Sigmoid colon (tissue), 4 donors: Measurements from ENCODE around the gene TMEM125.

ENCODE experiments used
- CTCF ChIP-seq, 4 experiments: fragments of 450-650 bp in 3 of 4; fragments of 200-600 bp in 1 of 4; IDR thresholded peaks; one replicate each; pipeline ENCODE4 v1.5.1; 2016 to 2019; ENCODE audit warnings: antibody characterized with exemption in 4 of 4, mild to moderate bottlenecking in 3 of 4, moderate library complexity in 2 of 4
- EP300 ChIP-seq, 4 donors: sonication (generic); formaldehyde crosslinking; IDR thresholded peaks; one replicate each; pipeline ENCODE4 v1.6.1; 2017; ENCODE audit warnings: antibody characterized with exemption in 4 of 4
- POLR2A ChIP-seq, 2 donors: fragments of 450-650 bp; IDR thresholded peaks; one replicate each; pipeline ENCODE4 v1.6.1; 2016; ENCODE audit warnings: antibody characterized with exemption in 2 of 2, mild to moderate bottlenecking in 2 of 2, moderate library complexity in 2 of 2
- POLR2AphosphoS5 ChIP-seq, 4 donors: sonication (generic); formaldehyde crosslinking; IDR thresholded peaks; one replicate each; pipeline ENCODE4 v1.6.1; 2017; ENCODE audit warnings: antibody characterized with exemption in 4 of 4

DNA sequence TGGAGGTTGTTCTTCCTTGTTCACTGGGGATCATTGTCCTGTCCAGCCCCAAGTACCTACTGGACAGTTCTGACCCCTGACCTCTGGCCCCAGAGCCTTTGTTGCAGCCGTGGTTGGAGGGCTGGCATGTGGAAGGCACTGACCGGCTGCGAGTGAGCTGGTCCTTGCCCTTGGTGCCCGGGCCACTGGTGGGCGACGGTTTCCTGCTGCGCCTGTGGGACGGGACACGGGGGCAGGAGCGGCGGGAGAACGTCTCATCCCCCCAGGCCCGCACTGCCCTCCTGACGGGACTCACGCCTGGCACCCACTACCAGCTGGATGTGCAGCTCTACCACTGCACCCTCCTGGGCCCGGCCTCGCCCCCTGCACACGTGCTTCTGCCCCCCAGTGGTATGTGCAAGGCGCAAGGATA lies 42.4 kb downstream of the TMEM125 start:
- TF ChIP-seq POLR2A (IDR thresholded peaks at IDR 0.05) (no peak), CTCF (IDR thresholded peaks at IDR 0.05) (no peak), EP300 (IDR thresholded peaks at IDR 0.05) (no peak), POLR2AphosphoS5 (IDR thresholded peaks at IDR 0.05) (no peak)
